GM23338 (cell line): ENCODE results near the gene DLG2. TPM values are rescaled to one million over a fixed set of nuclear protein-coding genes. Genes with fewer than 3 reads are reported as not detected.

Source experiments
- ATAC-seq: fragments of 200-7000 bp; cut with Tn5 transposase; 3 replicates; pipeline ENCODE4 v1.9.1; 2020
- DNase-seq: peaks from one replicate; pipeline ENCODE4 v3.0.0-alpha.2; 2015; ENCODE audit warnings: low spot score
- H2AFZ ChIP-seq: fragments of 200-600 bp; sonication (generic); 2 replicates; pipeline ENCODE4 v1.8.0; 2016; ENCODE audit warnings: antibody characterized with exemption, mild to moderate bottlenecking, moderate library complexity
- H3F3A ChIP-seq: fragments of 200-600 bp; sonication (generic); replicated peaks from 2 replicates; pipeline ENCODE4 v1.8.0; 2017; ENCODE audit warnings: antibody characterized with exemption, mixed run types, low read depth
- H3K27ac ChIP-seq: fragments of 200-600 bp; sonication (generic); 2 replicates; pipeline ENCODE4 v1.6.1; 2016; ENCODE audit warnings: low read depth
- H3K27me3 ChIP-seq: fragments of 200-600 bp; sonication (generic); 2 replicates; pipeline ENCODE4 v1.8.0; 2016; ENCODE audit warnings: mild to moderate bottlenecking, mixed run types, moderate library complexity; ENCODE audit not compliant: insufficient read depth
- H3K36me3 ChIP-seq: fragments of 200-600 bp; sonication (generic); 2 replicates; pipeline ENCODE4 v1.8.0; 2016; ENCODE audit warnings: mild to moderate bottlenecking; ENCODE audit not compliant: insufficient read depth
- H3K4me1 ChIP-seq: fragments of 200-600 bp; sonication (generic); 2 replicates; pipeline ENCODE4 v1.8.0; 2016; ENCODE audit warnings: mild to moderate bottlenecking, moderate library complexity; ENCODE audit not compliant: insufficient read depth
- H3K4me2 ChIP-seq: fragments of 200-600 bp; sonication (generic); 2 replicates; pipeline ENCODE4 v1.7.1; 2017; ENCODE audit warnings: mixed run types
- H3K4me3 ChIP-seq: fragments of 200-600 bp; sonication (generic); 2 replicates; pipeline ENCODE4 v1.6.1; 2016; ENCODE audit warnings: mixed run types
- H3K79me2 ChIP-seq: fragments of 200-600 bp; sonication (generic); replicated peaks from 2 replicates; pipeline ENCODE4 v1.8.0; 2017; ENCODE audit warnings: mild to moderate bottlenecking; ENCODE audit not compliant: insufficient read depth
- H3K9me2 ChIP-seq: fragments of 200-600 bp; sonication (generic); 2 replicates; pipeline ENCODE4 v1.8.0; 2017; ENCODE audit not compliant: insufficient read depth
- H4K20me1 ChIP-seq: fragments of 200-600 bp; sonication (generic); replicated peaks from 2 replicates; pipeline ENCODE4 v1.8.0; 2017; ENCODE audit warnings: mild to moderate bottlenecking; ENCODE audit not compliant: insufficient read depth
- H3K27ac Mint-ChIP-seq: 2 replicates; pipeline ENCODE4 v1.8.0; 2020; ENCODE audit warnings: inconsistent platforms, mild to moderate bottlenecking, moderate library complexity, mixed read lengths
- H3K27me3 Mint-ChIP-seq: 3 replicates; pipeline ENCODE4 v1.8.0; 2022; ENCODE audit warnings: low read depth, mild to moderate bottlenecking, moderate library complexity, mixed read lengths, inconsistent platforms; ENCODE audit not compliant: insufficient read depth, poor library complexity
- H3K36me3 Mint-ChIP-seq: 3 replicates; pipeline ENCODE4 v1.8.0; 2021; ENCODE audit warnings: low read depth, mild to moderate bottlenecking, inconsistent platforms, moderate library complexity, mixed read lengths
- H3K4me1 Mint-ChIP-seq: 3 replicates; pipeline ENCODE4 v1.8.0; 2020; ENCODE audit warnings: mild to moderate bottlenecking, inconsistent platforms, mixed read lengths
- H3K4me3 Mint-ChIP-seq: 3 replicates; pipeline ENCODE4 v1.8.0; 2021; ENCODE audit warnings: moderate library complexity, mild to moderate bottlenecking, inconsistent platforms, mixed read lengths
- H3K9me3 Mint-ChIP-seq: 3 replicates; pipeline ENCODE4 v1.8.0; 2020; ENCODE audit warnings: moderate library complexity, mild to moderate bottlenecking, inconsistent platforms, mixed read lengths
- EZH2 ChIP-seq: fragments of 200-600 bp; sonication (generic); IDR thresholded peaks from one replicate; pipeline ENCODE4 v1.8.0; 2017; ENCODE audit warnings: antibody characterized with exemption, mild to moderate bottlenecking, low read depth; ENCODE audit not compliant: unreplicated experiment
- EZH2phosphoT487 ChIP-seq: fragments of 200-600 bp; sonication (generic); IDR thresholded peaks from one replicate; pipeline ENCODE4 v1.8.1; 2018; ENCODE audit warnings: antibody characterized with exemption; ENCODE audit not compliant: unreplicated experiment
- JUNB ChIP-seq: IDR thresholded peaks from one replicate; pipeline ENCODE4 v1.6.1; 2016; ENCODE audit warnings: antibody characterized with exemption; ENCODE audit not compliant: unreplicated experiment
- NANOG ChIP-seq: IDR thresholded peaks from 2 replicates; pipeline ENCODE4 v1.6.1; 2016; ENCODE audit warnings: antibody characterized with exemption, borderline replicate concordance
- POLR2AphosphoS5 ChIP-seq: IDR thresholded peaks from 2 replicates; pipeline ENCODE4 v1.6.1; 2016; ENCODE audit warnings: antibody characterized with exemption, low read depth
- ZNF114 ChIP-seq: fragments of 250-450 bp; sonication (Bioruptor Pico); IDR thresholded peaks from 2 replicates; pipeline ENCODE4 v1.5.0; 2020; ENCODE audit warnings: mild to moderate bottlenecking, moderate library complexity
- ZNF331 ChIP-seq: fragments of 250-450 bp; sonication (Bioruptor Pico); IDR thresholded peaks from 2 replicates; pipeline ENCODE4 v1.5.0; 2020; ENCODE audit warnings: low read depth, mild to moderate bottlenecking, moderate library complexity
- polyA plus RNA-seq: library from polyadenylated mRNA; unstranded; fragments of >200 nt; fragmentation: Nextera tagmentation; extraction: Ambion mirVana; gene quantifications from 2 replicates; pipeline ENCODE4 v1.2.1, GENCODE V29; 2016
- total RNA-seq: library from RNA; depleted of rRNA; stranded (reverse); fragments of >200 nt; shearing (Covaris generic); gene quantifications from 2 replicates; pipeline ENCODE4 v1.2.3, GENCODE V29; 2014
- TF ChIP-seq, protein P1 (sequence below): IDR thresholded peaks from one replicate; pipeline ENCODE4 v1.6.1; 2018; ENCODE audit warnings: antibody characterized with exemption; ENCODE audit not compliant: unreplicated experiment

DLG2 gene
- total and polyA plus RNA-seq, 2 experiments from 2014 or later, result 19.8 to 21.5 TPM

DNA sequence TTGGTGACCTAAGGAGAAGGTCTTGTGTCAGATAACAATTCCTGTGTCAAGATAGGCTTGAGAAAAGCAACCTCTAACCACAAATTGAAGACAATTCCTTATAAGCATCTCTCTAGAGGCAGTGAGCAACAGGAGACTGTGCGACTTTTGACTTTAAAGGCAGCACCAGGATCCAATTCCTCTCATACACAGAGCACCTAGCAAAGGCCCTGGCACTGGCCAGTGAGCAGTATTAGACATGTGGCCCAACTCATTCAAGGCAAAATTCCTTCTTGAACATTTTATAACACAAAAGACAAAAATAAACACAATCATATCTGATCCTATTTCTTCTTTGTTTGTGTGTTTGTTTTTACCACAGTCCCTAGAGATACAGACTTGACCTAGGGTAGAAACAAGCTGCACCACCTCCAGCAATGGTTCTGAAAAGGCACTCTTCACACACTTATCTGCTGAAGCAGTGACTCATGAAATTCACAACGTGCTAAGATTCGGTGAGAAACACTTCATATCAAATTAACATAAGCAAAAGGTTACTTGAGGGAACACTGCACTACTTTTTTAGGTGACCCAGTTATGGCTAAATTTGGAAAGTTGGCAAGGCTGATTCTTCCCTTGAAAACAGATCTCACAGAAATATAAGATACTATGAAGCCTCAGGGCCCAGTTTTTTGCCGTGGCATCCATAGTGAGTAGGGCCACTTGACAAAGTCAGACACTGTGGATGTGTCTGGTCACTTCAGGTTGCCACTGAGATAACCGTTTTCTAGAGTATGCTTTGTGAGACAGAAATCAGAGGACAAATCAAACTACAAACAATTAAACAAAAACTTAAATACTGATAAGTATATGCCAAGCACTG, 1018.9 kb downstream of the DLG2 start:
- H3K4me1 ChIP-seq, result no peaks in the 10 kb centered on the region
- DNase-seq, result no peak

GRCh38 chr11:84594602-84595001, 1032.5 kb downstream of the DLG2 start:
- Mint-ChIP-seq H3K27ac (no peak overlapping the region), H3K27me3 (no peaks in the 10 kb centered on the region), H3K4me1 (peaks cover 2% of the 10 kb centered on the region; the same call in 2 of the 3 replicates), H3K4me3 (no peak overlapping the region), H3K9me3 (no peaks in the 10 kb centered on the region), H3K36me3 (no peaks in the 10 kb centered on the region)
- no peak overlapping the region for H3K27ac ChIP-seq
- H3K9me2 ChIP-seq, result no peaks in the 10 kb centered on the region
- H3K4me2 ChIP-seq, result no peak overlapping the region
- no peaks in the 10 kb centered on the region for H4K20me1 ChIP-seq
- H2AFZ ChIP-seq, result no peak overlapping the region
- H3K79me2 ChIP-seq, result no peaks in the 10 kb centered on the region
- no peaks in the 10 kb centered on the region for H3K27me3 ChIP-seq
- DNase-seq, result no peak
- ATAC-seq, result no peak
- no peaks in the 10 kb centered on the region for H3F3A ChIP-seq
- TF ChIP-seq JUNB, result no peak
- TF ChIP-seq ZNF114, result no peak
- no peak for TF ChIP-seq ZNF331 (CRISPR knock-in tag)
- TF ChIP-seq, protein P1, sequence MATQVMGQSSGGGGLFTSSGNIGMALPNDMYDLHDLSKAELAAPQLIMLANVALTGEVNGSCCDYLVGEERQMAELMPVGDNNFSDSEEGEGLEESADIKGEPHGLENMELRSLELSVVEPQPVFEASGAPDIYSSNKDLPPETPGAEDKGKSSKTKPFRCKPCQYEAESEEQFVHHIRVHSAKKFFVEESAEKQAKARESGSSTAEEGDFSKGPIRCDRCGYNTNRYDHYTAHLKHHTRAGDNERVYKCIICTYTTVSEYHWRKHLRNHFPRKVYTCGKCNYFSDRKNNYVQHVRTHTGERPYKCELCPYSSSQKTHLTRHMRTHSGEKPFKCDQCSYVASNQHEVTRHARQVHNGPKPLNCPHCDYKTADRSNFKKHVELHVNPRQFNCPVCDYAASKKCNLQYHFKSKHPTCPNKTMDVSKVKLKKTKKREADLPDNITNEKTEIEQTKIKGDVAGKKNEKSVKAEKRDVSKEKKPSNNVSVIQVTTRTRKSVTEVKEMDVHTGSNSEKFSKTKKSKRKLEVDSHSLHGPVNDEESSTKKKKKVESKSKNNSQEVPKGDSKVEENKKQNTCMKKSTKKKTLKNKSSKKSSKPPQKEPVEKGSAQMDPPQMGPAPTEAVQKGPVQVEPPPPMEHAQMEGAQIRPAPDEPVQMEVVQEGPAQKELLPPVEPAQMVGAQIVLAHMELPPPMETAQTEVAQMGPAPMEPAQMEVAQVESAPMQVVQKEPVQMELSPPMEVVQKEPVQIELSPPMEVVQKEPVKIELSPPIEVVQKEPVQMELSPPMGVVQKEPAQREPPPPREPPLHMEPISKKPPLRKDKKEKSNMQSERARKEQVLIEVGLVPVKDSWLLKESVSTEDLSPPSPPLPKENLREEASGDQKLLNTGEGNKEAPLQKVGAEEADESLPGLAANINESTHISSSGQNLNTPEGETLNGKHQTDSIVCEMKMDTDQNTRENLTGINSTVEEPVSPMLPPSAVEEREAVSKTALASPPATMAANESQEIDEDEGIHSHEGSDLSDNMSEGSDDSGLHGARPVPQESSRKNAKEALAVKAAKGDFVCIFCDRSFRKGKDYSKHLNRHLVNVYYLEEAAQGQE, result no peak
- TF ChIP-seq EZH2phosphoT487, result no peak
- no peak for TF ChIP-seq POLR2AphosphoS5
- no peak for TF ChIP-seq NANOG
- no peaks in the 10 kb centered on the region for H3K36me3 ChIP-seq
- no peaks in the 10 kb centered on the region for H3K4me1 ChIP-seq
- no peak overlapping the region for H3K4me3 ChIP-seq

More for the DNA sequence above, 1018.9 kb downstream of the DLG2 start:
- no peak overlapping the region for H3K4me3 Mint-ChIP-seq
- H3K27me3 Mint-ChIP-seq, result peaks cover 2% of the 10 kb centered on the region
- no peaks in the 10 kb centered on the region for H3K79me2 ChIP-seq
- no peak overlapping the region for H3K4me2 ChIP-seq
- no peaks in the 10 kb centered on the region for H3K9me2 ChIP-seq
- ATAC-seq, result no peak
- peak overlapping the region; percentile 35; the same call in 1 of the 2 replicates for H3K27ac ChIP-seq
- 0 out of 2 replicates have a peak overlapping the region, but pooled peaks have one; percentile 65 for H3K27ac Mint-ChIP-seq
- no peaks in the 10 kb centered on the region for H3K9me3 Mint-ChIP-seq
- no peaks in the 10 kb centered on the region for H3K36me3 ChIP-seq
- no peak overlapping the region; the same call in 1 of the 2 replicates for H2AFZ ChIP-seq
- H3K4me3 ChIP-seq, result no peak overlapping the region
- no peaks in the 10 kb centered on the region for H3K36me3 Mint-ChIP-seq
- H4K20me1 ChIP-seq, result no peaks in the 10 kb centered on the region
- H3K4me1 Mint-ChIP-seq, result peaks cover 3% of the 10 kb centered on the region
- TF ChIP-seq JUNB (no peak), EZH2 (no peak)
- TF ChIP-seq, protein P1, result no peak
- no peaks in the 10 kb centered on the region for H3K27me3 ChIP-seq
- no peaks in the 10 kb centered on the region for H3F3A ChIP-seq
